HG02623 (cell line): ENCODE data around the gene RRAD.
"Not testable (repeated sequence)": the region's sequence is repeated elsewhere in the genome, so short reads cannot be mapped to it uniquely, and the experiment has no call there.

Source experiments
- ATAC-seq: cut with Tn5 transposase; IDR thresholded peaks from one replicate; pipeline ENCODE4 v1.9.1; 2021; ENCODE audit warnings: moderate library complexity; ENCODE audit not compliant: unreplicated experiment

The RRAD gene

DNA sequence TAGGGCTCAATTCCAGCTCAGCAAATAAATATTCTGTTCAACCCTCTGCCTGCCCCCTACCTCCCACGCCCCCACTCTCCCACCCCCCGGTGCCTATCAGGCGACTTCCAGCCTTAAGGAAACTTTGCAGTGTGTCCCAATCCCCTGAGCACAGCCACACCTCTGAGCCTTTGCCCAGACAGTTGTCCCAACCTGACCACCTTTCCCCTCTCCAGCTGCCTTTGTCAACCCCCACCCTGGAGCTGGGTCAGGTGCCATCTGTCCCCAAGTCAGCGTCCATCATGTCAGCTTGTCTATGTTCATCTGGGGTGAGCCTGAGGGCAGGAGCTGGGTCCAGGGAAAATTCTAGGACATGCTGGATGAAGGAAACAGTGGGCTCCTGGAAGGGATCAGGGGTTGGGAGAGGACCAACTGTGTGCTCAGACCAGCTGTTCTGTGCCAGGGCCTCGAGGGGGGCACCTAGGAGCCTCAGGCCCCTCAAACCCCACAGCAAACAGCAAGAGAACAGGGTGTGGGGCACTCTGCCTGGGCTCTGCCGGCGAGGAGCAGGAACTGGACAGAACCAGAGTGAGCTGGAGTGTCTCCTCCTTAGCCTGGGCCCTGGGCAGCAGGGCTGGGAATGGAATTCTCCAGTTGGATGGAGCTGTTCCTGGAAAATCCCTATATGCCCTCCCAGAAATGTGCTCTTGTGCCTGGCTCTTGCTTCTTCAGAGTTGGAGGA is 24.5 kb downstream of the RRAD start:
- no peak for ATAC-seq

DNA sequence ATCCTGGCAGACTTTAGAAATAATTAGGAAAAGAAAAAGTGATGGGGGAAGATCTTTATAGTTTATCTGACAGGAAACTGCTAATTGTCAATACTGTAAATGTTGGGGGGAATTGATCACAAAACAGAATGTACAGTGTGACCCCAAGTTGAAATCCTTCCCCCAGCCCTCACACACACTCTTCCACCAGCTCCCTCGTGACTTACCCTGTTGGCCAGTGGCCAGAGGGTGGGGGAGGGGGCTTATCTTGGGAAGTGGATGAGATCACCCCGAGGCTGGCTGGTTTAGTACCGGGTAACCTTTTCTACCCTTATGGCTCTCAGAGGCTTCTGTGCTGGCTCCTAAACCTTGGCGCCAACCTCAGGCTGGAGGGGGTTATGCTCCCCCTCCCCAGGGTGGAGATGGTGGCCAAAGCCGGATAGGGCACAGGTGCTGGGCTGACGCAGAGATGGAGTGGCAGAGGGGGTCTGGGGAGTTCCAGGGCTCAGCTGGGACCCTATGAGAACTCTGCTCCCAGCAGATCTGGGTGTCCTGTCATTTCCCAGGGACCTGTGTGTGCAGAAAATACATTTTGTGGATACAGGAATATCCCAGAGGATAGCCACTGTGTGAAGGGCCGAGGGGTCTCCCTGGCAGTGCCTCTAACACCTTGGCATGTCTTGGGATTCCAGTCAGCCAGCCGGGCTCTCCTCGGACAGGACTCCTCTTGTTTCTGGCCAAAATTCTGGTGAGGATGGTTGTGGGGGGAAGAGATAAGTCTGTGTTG is 25.2 kb downstream of the RRAD start:
- no peak for ATAC-seq

DNA sequence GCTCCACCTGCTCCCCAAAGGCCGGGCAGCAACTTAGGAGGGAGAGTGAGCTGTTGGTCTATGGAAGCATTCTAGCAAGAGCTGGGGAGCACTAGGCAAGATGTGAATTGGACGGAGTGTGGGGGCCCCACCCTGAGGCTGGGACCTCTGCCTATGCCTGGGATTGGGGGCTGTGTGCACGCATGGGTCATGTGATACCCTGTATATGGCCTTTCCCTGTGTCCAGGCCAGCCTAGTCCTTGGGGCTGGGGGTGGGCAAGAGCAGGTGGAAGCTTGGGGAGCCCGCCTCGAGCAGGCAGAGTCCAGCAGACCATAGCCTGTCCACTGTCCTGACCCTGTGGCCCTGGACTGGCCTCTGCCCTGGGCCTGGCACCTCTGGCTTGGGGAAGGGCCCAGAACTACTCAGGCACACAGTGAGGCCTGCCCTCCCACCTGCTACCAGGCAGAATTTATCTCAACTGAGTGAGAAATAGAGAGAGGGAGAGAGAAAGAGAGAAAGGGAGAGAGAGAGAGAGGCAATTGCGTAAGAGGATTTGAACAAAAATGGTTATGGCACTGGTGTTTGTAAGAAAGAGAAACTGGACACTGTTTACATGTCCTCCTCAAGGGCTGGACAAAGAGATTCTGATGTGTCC is 25.9 kb downstream of the RRAD start:
- no peak for ATAC-seq

DNA sequence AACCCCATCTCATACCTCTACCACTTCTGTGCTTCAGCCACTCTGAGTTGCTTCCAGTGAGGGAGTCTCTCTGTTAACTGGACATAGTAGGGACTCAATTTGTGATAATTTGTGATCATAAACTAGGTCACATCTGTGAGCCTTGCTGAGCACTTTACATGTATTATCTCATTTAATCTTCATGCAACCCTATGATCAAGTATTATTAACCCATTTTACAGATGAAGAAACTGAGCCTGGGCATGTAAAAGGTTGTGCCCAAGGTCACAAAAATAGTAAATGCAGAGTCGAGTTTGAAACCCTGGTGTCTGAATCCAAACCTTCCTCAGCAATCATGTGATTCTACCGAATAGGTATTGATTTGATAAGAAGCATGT is 26.4 kb downstream of the RRAD start:
- ATAC-seq: no peak

DNA sequence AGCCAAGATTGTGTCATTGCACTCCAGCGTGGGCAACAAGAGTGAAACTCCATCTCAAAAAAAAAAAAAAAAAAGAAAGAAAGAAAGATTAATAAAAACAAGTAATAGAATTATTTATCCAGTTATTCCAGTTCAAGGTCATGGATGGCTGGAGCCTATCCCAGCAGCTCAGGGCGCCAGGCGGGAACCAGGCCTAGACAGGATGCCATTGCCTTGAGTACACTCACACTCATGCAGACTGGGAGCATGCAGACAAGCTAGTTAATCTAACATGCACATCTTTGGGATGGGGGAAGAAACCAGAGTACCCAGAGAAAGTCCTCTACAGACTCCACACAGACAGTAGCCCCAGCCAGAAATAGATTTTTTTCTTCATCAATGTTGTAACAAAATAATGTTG is 27.1 kb downstream of the RRAD start:
- no peak for ATAC-seq

DNA sequence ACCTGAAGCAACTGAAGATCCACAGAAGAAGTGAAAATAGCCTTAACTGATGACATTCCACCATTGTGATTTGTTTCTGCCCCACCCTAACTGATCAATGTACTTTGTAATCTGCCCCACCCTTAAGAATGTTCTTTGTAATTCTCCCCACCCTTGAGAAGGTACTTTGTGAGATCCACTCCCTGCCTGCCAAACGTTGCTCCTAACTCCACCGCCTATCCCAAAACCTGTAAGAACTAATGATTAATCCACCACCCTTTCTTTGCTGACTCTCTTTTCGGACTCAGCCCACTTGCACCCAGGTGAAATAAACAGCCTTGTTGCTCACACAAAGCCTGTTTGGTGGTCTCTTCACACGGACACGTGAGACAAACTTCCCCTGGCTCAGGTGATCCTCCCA is 28.7 kb downstream of the RRAD start:
- not testable (repeated sequence) for ATAC-seq

DNA sequence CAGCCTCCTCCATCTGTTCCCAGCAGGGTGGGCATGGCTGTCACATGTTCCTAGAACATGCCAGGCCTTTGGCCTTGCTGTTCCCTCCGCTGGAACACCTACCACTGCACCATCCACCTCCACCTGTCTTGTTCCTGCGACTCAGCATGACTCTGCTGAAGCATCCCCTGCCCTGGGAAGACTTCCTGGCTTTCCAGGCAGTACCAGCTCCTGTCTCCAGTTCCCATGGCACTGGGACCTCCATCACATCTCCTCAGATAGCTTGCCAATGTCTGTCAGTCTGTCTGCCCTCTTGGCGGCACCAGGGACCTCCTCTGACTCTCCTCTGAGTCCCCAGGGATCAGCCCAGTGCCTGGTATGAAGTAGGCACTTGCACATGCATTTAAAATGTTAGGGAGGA is 29.3 kb downstream of the RRAD start:
- no peak for ATAC-seq

DNA sequence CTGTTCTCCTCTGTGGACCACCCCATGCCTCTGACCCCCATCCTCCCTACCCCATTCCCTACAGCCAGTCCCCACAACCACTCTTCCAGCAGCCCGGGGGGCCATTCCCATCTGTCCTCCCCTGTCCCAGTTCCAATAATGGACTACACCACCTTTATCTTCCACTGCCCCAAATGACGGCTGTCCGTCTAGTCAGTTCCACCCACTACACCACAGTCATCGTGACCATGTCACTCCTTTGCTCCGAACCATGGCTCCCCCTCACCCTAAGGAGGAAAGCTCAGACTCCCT is 29.7 kb downstream of the RRAD start:
- ATAC-seq: no peak

DNA sequence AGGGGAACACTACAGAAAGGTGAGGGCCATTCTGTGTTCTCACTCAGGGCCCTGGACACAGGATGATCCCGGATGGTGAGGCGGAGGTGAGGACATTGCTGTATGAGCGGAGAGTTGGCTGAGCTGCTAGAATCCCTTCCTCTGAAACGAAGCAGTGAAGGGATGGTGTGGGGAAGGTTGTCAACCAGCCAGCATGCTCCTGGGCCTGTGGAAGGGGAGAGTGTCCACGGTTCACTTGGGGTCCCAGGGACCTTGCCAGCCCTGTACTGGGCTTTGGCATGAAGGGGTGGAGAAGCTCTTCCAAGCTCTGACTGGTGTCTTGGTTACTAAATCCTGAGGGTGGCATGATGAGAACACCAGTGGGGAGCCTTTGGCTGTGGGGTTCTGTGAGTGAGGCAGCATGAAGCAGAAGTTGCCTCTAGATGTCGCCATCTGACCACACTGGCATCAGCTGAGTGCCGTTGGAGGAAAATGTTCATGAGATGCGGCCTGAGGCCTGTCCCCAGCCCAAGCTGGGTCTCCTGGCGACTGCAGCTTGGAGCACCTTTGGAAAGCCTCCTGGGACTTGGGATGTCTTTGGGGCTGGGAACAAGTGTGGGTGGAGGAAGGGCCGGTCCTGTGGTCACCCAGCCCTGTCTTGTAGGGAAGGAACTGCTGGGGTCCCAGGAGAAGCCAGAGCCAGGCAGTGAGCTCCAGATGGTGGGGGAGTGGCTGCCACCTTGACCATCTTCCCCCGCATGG is 30.2 kb downstream of the RRAD start:
- peak; percentile 66 for ATAC-seq

DNA sequence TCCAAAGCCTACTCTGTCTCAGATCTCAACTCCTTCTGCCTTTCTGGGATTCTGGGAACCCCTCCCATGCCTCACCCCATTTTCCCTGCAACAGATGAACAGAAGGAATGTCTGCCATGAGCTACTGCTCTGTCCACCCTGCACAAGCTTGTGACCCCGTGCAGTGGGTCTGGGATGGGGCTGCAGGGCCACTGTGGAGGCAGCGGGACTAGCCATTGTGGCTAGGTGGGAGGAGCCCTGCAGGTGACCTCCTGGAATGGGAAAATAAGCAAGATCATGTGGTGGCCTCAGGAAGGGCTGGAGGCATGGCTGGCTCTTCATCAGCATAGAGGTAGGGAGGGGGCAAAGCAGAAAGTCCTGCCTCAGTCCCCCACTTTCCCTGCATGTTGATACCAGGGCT is 31.3 kb downstream of the RRAD start:
- no peak for ATAC-seq

DNA sequence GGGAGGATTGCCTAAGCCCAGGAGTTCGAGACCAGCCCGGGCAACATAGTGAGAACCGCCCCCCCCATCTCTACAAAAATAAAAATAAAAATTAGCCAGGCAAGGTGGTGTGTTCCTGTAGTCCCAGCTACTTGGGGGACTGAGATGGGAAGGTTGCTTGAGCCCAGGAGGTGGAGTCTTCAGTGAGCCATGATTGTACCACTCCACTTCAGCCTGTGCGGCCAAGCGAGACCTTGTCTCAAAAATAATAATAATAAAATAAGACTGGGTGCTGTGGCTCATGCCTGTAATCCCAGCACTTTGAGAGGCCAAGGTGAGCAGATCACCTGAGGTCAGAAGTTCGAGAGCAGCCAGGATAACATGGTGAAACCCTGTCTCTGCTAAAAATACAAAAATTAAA is 33.5 kb downstream of the RRAD start:
- ATAC-seq: no peak

DNA sequence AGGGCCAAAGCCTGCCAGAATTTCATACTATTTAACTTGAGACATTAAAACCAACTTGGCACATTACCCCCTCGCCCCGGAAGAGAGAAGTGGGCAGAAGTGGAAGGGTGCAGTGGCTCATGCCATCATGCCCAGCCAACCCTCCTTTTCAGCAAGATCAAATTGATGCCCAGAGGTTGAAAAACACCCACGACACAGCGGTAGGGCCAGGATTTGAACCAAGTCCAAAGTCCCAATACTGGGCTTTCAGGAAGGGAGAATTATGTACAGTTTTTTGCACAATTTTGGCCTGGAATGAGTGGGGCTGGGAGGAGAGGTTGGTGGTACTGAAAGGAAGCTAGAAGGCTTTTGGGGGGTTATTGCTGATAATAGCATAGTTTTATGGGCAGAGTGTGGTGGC is 34.0 kb downstream of the RRAD start:
- no peak for ATAC-seq

DNA sequence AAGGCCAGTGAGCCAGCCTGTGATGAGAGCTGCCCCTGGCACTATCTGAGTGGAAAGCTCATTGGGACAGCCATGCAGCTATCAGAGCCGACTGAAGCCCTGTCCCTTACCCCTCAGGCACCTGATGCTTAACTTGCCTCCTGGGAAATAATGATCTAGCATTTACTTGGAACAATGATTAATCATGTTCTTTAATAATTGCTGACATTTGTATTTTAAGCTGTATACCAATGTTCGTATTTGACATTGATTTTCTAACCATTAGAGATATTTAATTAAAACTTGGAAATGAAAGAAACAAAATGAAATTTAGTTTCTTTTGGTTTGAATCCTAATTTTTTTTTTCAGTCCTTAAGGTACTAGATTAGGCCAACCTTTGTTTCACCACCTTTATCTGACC is 34.5 kb downstream of the RRAD start:
- ATAC-seq: no peak

DNA sequence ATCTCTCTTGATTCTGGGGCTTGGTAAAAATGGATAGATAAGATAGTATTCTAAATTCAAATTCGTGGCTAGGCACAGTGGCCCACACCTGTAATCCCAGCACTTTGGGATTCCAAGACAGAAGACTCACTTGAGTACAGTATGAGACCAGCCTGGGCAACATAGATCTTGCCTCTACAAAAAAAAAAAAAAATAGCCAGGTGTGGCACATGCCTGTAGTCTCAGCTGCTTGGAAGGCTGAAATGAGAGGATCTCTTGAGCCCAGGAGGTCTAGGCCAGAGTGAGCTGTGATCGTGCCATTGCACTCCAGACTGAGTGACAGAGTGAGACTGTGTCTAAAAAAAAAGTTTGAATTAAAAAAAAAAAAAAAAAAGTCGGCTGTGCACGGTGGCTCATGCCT is 35.7 kb downstream of the RRAD start:
- no peak for ATAC-seq

DNA sequence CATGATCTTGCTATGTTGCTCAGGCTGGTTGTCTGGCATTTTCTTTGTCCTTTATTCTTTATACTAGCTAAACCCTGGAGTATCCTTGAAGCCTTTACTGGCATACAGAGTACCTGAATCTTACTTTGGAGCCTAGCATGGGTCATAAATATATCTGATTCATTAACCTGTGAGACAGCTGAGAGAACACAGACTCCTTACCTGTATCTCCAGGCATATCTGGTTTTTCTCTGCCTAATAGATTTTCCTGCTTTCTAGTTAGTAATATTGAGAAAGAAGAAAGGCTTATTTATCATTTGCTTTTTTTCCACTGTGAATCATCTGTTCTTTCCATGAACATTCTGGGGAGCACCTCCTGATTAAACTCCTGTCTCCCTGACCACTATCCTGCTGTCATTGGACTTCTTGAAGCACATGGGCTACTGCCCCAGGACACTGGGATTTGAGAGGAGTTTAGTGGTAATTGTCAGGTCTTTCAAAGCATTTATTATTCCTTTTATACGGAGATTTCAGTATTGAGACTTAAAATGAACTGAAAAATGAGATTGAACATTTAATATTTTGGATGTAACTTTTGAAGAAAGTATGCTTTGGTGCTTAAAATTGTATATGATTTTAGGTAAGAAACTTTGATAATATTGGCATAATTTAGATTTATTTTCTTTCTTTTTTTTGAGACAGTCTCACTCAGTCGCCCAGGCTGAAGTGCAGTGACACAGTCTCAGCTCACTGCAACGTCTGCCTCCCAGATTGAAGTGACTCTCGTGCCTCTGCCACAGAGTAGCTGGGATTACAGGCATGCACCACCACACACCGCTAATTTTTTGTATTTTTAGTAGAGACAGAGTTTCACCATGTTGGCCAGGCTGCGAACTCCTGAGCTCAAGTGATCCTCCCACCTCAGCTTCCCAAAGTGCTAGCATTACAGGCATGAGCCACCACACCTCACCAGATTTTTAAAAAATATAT is 36.4 kb downstream of the RRAD start:
- no peak for ATAC-seq

DNA sequence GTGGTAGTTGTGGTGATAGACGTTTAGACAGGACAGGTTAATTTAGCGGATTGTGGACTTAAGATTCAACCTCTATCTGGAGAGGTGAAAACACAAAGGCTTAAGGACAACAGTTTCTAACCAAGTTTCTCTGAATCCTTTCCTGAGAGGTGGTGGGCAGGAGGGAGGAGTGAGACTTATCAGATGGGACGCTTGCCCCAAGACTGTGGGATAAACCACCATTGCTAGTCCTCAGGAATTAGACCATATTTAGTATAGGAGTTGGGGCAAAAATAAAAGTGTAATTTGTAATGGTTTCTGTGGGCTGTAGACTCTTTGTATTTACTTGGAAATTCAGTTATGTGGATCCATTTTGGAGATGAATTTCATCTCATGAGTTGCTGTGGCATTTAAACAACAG is 38.4 kb downstream of the RRAD start:
- ATAC-seq: no peak

DNA sequence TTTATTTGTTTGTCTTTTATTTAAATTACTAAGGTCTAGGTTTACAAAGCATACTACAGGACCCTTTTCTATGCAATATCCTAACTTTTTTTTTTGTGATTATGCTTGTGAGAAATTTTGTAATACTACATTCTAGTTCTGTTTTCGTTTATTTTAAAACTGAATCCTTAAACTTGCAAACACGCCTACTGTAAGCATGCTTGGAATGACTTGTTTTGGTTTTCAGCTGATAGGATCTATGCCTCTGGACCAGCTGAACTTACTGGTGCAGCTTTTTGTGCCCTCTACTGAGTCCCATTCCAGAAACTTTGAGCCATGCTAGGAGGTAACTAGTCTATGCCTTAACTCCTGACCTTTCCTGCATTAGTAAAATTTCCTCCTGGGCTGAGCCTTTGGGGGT is 39.0 kb downstream of the RRAD start:
- ATAC-seq: no peak

DNA sequence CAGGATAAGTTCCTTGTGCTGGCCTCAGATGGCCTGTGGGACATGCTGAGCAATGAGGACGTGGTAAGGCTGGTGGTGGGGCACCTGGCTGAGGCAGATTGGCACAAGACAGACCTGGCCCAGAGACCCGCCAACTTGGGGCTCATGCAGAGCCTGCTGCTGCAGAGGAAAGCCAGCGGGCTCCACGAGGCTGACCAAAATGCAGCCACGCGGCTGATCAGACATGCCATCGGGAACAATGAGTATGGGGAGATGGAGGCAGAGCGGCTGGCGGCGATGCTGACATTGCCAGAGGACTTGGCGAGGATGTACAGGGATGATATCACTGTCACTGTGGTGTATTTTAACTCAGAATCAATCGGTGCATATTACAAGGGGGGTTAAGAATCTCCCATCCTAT is 39.8 kb downstream of the RRAD start:
- ATAC-seq: no peak

DNA sequence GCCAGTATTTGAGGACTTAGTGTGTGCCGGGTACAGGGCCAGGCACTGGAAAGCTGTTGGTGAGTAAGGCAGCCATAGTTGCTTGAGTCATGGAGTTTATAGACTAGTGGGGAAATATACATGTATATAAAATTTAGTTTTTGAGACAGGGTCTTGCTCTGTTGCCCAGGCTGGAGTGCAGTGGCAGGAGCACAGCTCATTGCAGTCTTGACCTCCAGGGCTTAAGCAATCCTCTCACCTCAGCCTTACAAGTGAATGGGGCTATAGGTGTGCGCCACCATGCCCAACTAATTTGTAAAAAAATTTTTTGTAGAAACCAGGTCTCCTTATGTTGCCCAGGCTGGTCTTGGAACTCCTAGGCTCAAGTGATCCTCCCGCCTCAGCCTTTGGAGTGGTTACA is 42.6 kb downstream of the RRAD start:
- no peak for ATAC-seq

DNA sequence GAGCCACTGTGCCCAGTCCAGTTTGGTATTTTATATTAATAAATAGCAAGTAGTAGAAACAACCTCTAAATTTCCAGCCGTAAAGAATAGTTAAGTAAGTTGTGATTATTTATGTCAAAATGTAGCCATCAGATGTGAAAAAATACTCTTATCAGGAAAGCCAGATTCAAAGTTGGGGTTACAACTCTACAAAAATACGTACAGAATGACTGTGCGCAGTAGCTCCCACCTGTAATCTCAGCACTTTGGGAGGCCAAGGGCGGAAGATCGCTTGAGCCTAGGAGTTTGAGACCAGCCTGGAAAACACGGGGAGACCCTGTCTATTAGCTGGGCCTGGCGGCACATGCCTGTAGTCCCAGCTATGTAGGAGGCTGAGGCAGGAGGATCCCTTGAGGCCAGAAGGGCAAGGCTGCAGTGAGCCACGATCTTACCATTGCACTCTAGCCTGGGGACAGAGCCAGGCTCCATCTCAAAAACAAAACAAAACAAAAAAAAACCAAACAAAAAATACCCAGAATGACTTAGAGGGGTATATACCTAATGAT is 43.3 kb downstream of the RRAD start:
- no peak for ATAC-seq
